ENCODE data around the gene ZNF503.

Gene ZNF503

GRCh38 chr10:75401569-75402485 lies at the start of gene ZNF503:
ZNF503 (minus strand) TSS chr10:75401764; CDS start chr10:75401419, 345 bp downstream.
- no peak for DNase-seq

GRCh38 chr10:75450644-75451640 lies 49.4 kb upstream of the ZNF503 start:
- DNase-seq = no peak

GRCh38 chr10:75450075-75450445 lies 48.5 kb upstream of the ZNF503 start:
- no peak for DNase-seq

- no peak for DNase-seq
Measured at GRCh38 chr10:75449382-75450074, 48.0 kb upstream of the ZNF503 start.

- DNase-seq = no peak
Measured at GRCh38 chr10:75448166-75448565, 46.6 kb upstream of the ZNF503 start.

- DNase-seq = no peak
Measured at GRCh38 chr10:75446508-75446907, 44.9 kb upstream of the ZNF503 start.

- no peak for DNase-seq
Measured at GRCh38 chr10:75444781-75445386, 43.3 kb upstream of the ZNF503 start.

- DNase-seq = no peak
Measured at GRCh38 chr10:75443362-75443761, 41.8 kb upstream of the ZNF503 start.

- no peak for DNase-seq
Measured at GRCh38 chr10:75441682-75442081, 40.1 kb upstream of the ZNF503 start.

GRCh38 chr10:75441196-75441595 lies 39.6 kb upstream of the ZNF503 start:
- DNase-seq = no peak

GRCh38 chr10:75440271-75440793 lies 38.8 kb upstream of the ZNF503 start:
- DNase-seq = no peak

GRCh38 chr10:75439811-75440210 lies 38.2 kb upstream of the ZNF503 start:
- no peak for DNase-seq

GRCh38 chr10:75438275-75438674 lies 36.7 kb upstream of the ZNF503 start:
- no peak for DNase-seq

- DNase-seq = no peak
Measured at GRCh38 chr10:75437693-75438092, 36.1 kb upstream of the ZNF503 start.

- DNase-seq = no peak
Measured at GRCh38 chr10:75436896-75437295, 35.3 kb upstream of the ZNF503 start.

GRCh38 chr10:75435291-75435690 lies 33.7 kb upstream of the ZNF503 start:
- DNase-seq = no peak

GRCh38 chr10:75434291-75434690 lies 32.7 kb upstream of the ZNF503 start:
- no peak for DNase-seq

- no peak for DNase-seq
Measured at GRCh38 chr10:75433216-75433615, 31.7 kb upstream of the ZNF503 start.

- DNase-seq = no peak
Measured at GRCh38 chr10:75432763-75433162, 31.2 kb upstream of the ZNF503 start.

- DNase-seq = no peak
Measured at GRCh38 chr10:75432176-75432575, 30.6 kb upstream of the ZNF503 start.

GRCh38 chr10:75431180-75432111 lies 29.9 kb upstream of the ZNF503 start, which contains the start of gene LRMDA:
LRMDA (plus strand) TSS chr10:75431624.
- no peak for DNase-seq
